Dedifferentiated amniotic fluid mesenchymal stem cell (primary cell): ENCODE results near the gene IRF2BP1.
"Not testable (repeated sequence)": the region's sequence is repeated elsewhere in the genome, so short reads cannot be mapped to it uniquely, and the experiment has no call there.

Source experiments
- DNase-seq: peaks from one replicate; pipeline ENCODE4 v3.0.0-alpha.2; 2016; ENCODE audit errors: extremely low spot score

IRF2BP1 gene

GRCh38 chr19:45882652-45883585, 3.0 kb downstream of the IRF2BP1 start:
- peak; percentile 70 for DNase-seq

DNA sequence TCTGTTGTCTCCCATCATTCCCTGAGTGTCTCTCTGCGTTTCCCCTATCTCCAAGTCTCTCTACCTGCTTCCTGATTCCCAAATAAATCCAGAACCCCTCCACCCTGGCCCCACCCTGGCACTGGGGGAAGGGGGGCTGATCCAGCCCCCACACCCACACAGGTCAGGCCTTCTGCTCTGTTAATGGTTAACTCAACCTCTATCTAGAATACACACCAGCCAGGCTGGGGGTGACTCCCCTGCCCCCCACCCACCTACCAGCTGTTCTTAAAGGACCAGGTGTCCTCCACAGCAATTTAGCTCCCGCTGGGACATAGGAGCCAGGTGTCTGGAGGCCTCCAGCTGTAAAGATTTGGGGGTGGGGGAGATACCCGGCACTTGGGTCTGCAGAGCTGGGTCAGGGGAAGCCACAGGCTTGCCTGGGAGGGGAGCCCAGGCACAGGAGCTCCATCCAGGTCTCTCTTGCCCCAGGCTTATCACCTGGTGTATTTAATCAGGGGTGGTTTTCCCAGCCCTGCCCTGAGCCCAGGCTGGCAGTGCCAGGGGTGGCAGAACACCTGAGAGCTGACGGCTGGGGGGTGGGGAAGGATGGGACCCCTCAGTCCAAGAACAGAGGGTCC, 3.9 kb downstream of the IRF2BP1 start:
- DNase-seq = no peak

- no peak for DNase-seq
These were observed 4.6 kb downstream of the IRF2BP1 start for GRCh38 chr19:45881082-45881908.

DNA sequence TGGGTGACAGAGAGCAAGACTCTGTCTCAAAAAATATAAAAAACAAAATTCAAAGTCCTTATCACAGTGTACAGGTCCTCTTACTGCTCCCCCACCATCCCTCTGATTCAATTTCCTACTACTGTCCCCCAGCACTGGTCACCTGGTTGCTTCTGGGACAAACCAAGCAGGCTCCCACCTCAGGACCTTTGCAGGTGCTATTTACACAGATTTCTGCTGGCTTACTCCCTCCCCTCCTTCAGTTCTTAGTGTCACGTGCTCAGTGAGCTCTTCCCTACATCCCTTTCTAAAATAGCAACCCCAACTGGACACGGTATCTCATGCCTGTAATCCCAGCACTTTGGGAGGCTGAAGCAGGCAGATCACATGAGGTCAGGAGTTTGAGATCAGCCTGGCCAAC, 6.0 kb downstream of the IRF2BP1 start:
- DNase-seq = no peak

- DNase-seq = no peak
These were observed 6.9 kb downstream of the IRF2BP1 start for GRCh38 chr19:45879055-45879454.

GRCh38 chr19:45878043-45878794, 7.7 kb downstream of the IRF2BP1 start:
- DNase-seq = no peak

- no peak for DNase-seq
These were observed 9.3 kb downstream of the IRF2BP1 start for GRCh38 chr19:45876411-45877197.

DNA sequence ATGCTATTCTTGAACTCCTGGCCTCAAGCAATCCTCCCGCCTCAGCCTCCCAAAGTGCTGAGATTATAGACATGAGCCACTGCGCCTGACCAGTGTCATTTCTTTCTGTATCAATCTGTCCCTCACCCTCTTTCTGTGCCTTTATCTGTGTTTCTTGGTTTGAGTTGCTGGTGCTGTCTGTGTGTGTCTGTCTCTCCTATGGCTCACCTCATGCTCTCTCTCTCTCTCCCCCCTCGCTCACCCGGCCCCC, 9.9 kb downstream of the IRF2BP1 start:
- DNase-seq = no peak

GRCh38 chr19:45874620-45874966, 11.3 kb downstream of the IRF2BP1 start:
- DNase-seq = no peak

GRCh38 chr19:45873219-45873772, 12.6 kb downstream of the IRF2BP1 start:
- no peak for DNase-seq

- DNase-seq = no peak
These were observed 13.6 kb downstream of the IRF2BP1 start for GRCh38 chr19:45872095-45872919.

DNA sequence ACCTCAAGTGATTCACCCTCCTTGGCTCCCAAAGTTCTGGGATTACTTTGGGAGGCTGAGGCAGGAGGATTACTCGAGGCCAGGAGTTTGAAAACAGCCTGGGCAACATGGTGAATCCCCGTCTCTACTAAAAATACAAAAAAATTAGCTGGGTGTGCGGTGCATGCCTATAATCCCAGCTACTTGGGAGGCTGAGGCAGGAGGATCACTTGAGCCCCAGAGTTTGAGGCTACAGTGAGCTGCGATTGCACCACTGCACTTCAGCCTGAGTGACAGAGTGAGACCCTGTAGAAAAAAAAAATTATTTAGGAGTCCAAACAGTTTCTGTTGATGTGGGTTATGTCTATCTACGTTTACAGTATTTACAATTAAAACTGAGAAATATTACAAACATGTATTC, 15.1 kb downstream of the IRF2BP1 start:
- no peak for DNase-seq

GRCh38 chr19:45867241-45867640, 18.7 kb downstream of the IRF2BP1 start:
- not testable (repeated sequence) for DNase-seq

DNA sequence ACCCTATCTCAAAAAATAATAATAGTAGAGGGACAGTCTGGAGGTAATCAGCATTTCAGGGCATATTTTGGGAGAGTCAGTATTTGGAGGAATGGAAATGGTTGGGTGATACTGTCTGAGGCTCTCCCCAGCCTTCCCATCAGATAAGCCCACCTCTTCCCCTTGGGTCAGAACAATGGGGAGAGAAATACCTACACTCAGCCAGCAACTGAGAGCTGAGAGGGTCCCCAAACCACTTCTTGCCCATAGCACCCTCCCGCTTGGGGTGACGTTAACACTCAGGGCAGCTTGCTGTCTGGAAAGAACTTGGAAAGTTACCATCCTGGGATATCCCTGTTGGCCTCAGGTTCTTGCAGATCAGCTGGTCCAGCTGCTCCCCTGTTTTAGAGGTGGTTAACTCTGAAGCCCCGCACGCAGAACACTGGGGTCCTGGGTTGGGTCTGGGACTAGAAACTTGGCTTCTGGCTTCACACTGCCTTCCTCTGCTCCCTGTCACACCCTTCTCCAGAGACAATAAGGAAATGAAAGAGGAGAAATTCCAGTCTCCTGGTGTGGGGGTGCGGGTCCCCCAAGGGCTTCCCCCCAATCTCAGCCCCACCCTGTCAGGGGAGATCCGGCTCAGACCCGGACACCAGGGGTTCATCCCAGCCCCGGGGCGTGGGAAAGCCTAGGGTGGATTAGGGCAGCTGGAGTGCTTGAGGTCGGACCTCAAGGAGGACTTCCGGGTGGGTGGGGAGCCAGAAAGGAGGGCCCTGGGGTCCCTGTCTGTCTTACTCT, 19.4 kb downstream of the IRF2BP1 start:
- DNase-seq = no peak

GRCh38 chr19:45865269-45865948, 20.5 kb downstream of the IRF2BP1 start:
- DNase-seq = no peak

GRCh38 chr19:45864629-45865082, 21.3 kb downstream of the IRF2BP1 start:
- DNase-seq = no peak

DNA sequence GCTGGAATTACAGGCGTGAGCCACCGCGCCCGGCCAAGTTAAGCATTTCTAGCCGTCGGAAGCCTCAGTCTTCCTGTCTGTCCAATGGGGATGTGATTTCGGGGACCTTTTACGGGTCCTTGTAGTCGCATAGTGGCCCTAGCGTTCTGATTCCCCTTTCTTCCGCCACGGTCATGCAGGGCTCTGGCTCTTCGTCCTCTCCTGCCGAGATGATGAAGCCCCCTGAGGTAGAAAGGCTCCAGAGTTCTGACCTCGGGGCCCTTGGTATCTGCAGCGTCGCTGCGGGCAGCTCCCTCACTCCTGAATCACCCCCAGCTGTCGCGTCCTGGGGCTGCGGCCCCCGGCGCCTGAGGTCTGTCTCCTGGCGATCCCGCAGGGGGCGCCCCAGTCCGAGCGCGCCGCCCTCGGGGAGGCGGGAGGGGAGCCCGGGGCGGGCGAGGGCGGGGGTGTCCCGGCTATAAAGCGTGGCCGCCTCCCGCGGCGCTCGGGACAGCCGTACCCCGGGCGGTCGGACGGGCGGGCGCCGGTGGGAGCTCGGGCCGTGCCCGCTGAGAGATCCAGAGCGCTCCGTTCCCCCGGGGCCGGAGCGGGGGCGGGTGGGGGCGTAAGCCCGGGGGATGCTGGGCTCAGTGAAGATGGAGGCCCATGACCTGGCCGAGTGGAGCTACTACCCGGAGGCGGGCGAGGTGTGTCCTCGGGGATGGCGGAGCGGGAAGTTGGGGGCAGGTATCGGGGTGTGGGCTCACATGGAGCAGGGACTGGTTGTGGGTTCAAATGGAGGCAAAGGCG, 21.9 kb downstream of the IRF2BP1 start, which contains the start of gene FOXA3:
Gene FOXA3 (plus strand): TSS at position 487 of the 789 bp plus-strand sequence. CDS start 131 bp downstream, at position 618.
- no peak for DNase-seq
